ENCODE data around the gene UHMK1. TPM values are rescaled to one million over a fixed set of nuclear protein-coding genes. Genes with fewer than 3 reads are reported as not detected.

The UHMK1 gene
- total RNA-seq, 1 donor from 2014 or later, result 43.5 TPM

- no peak overlapping the region for H3K4me3 Mint-ChIP-seq (ENCODE audit: unreplicated experiment)
Measured at GRCh38 chr1:162466797-162467196, 30.8 kb upstream of the UHMK1 start.

GRCh38 chr1:162470216-162470615, 27.4 kb upstream of the UHMK1 start:
- Histone ChIP-seq H3K79me2 (ENCODE audit: insufficient read depth, low read length) (no peaks in the 10 kb centered on the region), H3K4me2 (ENCODE audit: low read length) (no peak overlapping the region), H3K4me3 (ENCODE audit: insufficient read depth, low read depth, low read length) (no peak overlapping the region), H3K36me3 (ENCODE audit: insufficient read depth, low read length) (no peaks in the 10 kb centered on the region), H3K27ac (ENCODE audit: low read depth, low read length) (no peak overlapping the region), H2AFZ (ENCODE audit: low read depth, low read length) (no peak overlapping the region), H4K20me1 (ENCODE audit: insufficient read depth, low read length) (no peaks in the 10 kb centered on the region), H3K27me3 (ENCODE audit: insufficient read depth, low read length) (no peaks in the 10 kb centered on the region), H3K9me3 (ENCODE audit: insufficient read depth, low read depth, low read length) (no peaks in the 10 kb centered on the region), H3K9ac (ENCODE audit: low read length) (no peak overlapping the region), H3K4me1 (ENCODE audit: insufficient read depth, low read length) (no peaks in the 10 kb centered on the region)
- Mint-ChIP-seq H3K27me3 (ENCODE audit: low read depth, unreplicated experiment) (peaks cover 2% of the 10 kb centered on the region), H3K4me3 (ENCODE audit: unreplicated experiment) (no peak overlapping the region), H3K9me3 (ENCODE audit: unreplicated experiment) (peaks cover 4% of the 10 kb centered on the region), H3K27ac (ENCODE audit: unreplicated experiment) (no peak overlapping the region), H3K4me1 (ENCODE audit: low read depth, unreplicated experiment) (no peaks in the 10 kb centered on the region), H3K36me3 (ENCODE audit: low read depth, unreplicated experiment) (no peaks in the 10 kb centered on the region)
- DNase-seq (ENCODE audit: low read depth) (no peak), FAIRE-seq (no peak)
- TF ChIP-seq EZH2 (IDR thresholded peaks at IDR 0.05; ENCODE audit: insufficient read depth, low read length) (no peak), CTCF (IDR thresholded peaks at IDR 0.05; ENCODE audit: insufficient read depth, low read depth, low read length) (no peak)

More at GRCh38 chr1:162466797-162467196, 30.8 kb upstream of the UHMK1 start:
- TF ChIP-seq EZH2 (IDR thresholded peaks at IDR 0.05; ENCODE audit: insufficient read depth, low read length) (no peak), CTCF (IDR thresholded peaks at IDR 0.05; ENCODE audit: insufficient read depth, low read depth, low read length) (no peak)
- no peak overlapping the region for H3K4me2 ChIP-seq (ENCODE audit: low read length)
- H3K9ac ChIP-seq (ENCODE audit: low read length), result no peak overlapping the region
- no peak overlapping the region for H3K27ac Mint-ChIP-seq (ENCODE audit: unreplicated experiment)
- DNase-seq (ENCODE audit: low read depth) (no peak), FAIRE-seq (no peak)
- no peaks in the 10 kb centered on the region for H3K4me1 Mint-ChIP-seq (ENCODE audit: low read depth, unreplicated experiment)
- H4K20me1 ChIP-seq (ENCODE audit: insufficient read depth, low read length), result no peaks in the 10 kb centered on the region
- peaks cover 4% of the 10 kb centered on the region for H3K27me3 Mint-ChIP-seq (ENCODE audit: low read depth, unreplicated experiment)
- H3K36me3 ChIP-seq (ENCODE audit: insufficient read depth, low read length), result no peaks in the 10 kb centered on the region
- no peaks in the 10 kb centered on the region for H3K4me1 ChIP-seq (ENCODE audit: insufficient read depth, low read length)
- H3K9me3 Mint-ChIP-seq (ENCODE audit: unreplicated experiment), result peaks cover 7% of the 10 kb centered on the region
- no peak overlapping the region for H3K4me3 ChIP-seq (ENCODE audit: insufficient read depth, low read depth, low read length)
- no peak overlapping the region for H3K27ac ChIP-seq (ENCODE audit: low read depth, low read length)
- H3K27me3 ChIP-seq (ENCODE audit: insufficient read depth, low read length), result peaks cover 2% of the 10 kb centered on the region
- no peaks in the 10 kb centered on the region for H3K36me3 Mint-ChIP-seq (ENCODE audit: low read depth, unreplicated experiment)
- no peaks in the 10 kb centered on the region for H3K9me3 ChIP-seq (ENCODE audit: insufficient read depth, low read depth, low read length)
- H3K79me2 ChIP-seq (ENCODE audit: insufficient read depth, low read length), result no peaks in the 10 kb centered on the region
- no peak overlapping the region for H2AFZ ChIP-seq (ENCODE audit: low read depth, low read length)

- H3K27me3 ChIP-seq (ENCODE audit: insufficient read depth, low read length), result no peaks in the 10 kb centered on the region
- no peak overlapping the region for H3K4me3 Mint-ChIP-seq (ENCODE audit: unreplicated experiment)
- peaks cover 5% of the 10 kb centered on the region for H3K9me3 Mint-ChIP-seq (ENCODE audit: unreplicated experiment)
- H3K9me3 ChIP-seq (ENCODE audit: insufficient read depth, low read depth, low read length), result peaks cover 5% of the 10 kb centered on the region
- H2AFZ ChIP-seq (ENCODE audit: low read depth, low read length), result no peak overlapping the region
- no peaks in the 10 kb centered on the region for H3K4me1 ChIP-seq (ENCODE audit: insufficient read depth, low read length)
- no peak overlapping the region for H3K4me3 ChIP-seq (ENCODE audit: insufficient read depth, low read depth, low read length)
- H4K20me1 ChIP-seq (ENCODE audit: insufficient read depth, low read length), result no peaks in the 10 kb centered on the region
- no peak overlapping the region for H3K27ac Mint-ChIP-seq (ENCODE audit: unreplicated experiment)
- H3K9ac ChIP-seq (ENCODE audit: low read length), result no peak overlapping the region
- no peak for TF ChIP-seq CTCF (IDR thresholded peaks at IDR 0.05; ENCODE audit: insufficient read depth, low read depth, low read length)
- no peak for TF ChIP-seq EZH2 (IDR thresholded peaks at IDR 0.05; ENCODE audit: insufficient read depth, low read length)
- H3K79me2 ChIP-seq (ENCODE audit: insufficient read depth, low read length), result no peaks in the 10 kb centered on the region
- H3K36me3 Mint-ChIP-seq (ENCODE audit: low read depth, unreplicated experiment), result no peaks in the 10 kb centered on the region
- DNase-seq (ENCODE audit: low read depth) (no peak), FAIRE-seq (no peak)
- peaks cover 2% of the 10 kb centered on the region for H3K27me3 Mint-ChIP-seq (ENCODE audit: low read depth, unreplicated experiment)
- no peak overlapping the region for H3K4me2 ChIP-seq (ENCODE audit: low read length)
- no peaks in the 10 kb centered on the region for H3K4me1 Mint-ChIP-seq (ENCODE audit: low read depth, unreplicated experiment)
- H3K27ac ChIP-seq (ENCODE audit: low read depth, low read length), result no peak overlapping the region
- no peaks in the 10 kb centered on the region for H3K36me3 ChIP-seq (ENCODE audit: insufficient read depth, low read length)
Measured at GRCh38 chr1:162471290-162471853, 26.2 kb upstream of the UHMK1 start.

Data from astrocyte (in vitro differentiated cells and primary cell).